ENCODE results near the gene ATF7IP.
A peak's percentile ranks its signal among the peaks of the same experiment; 100 is the strongest.

ATF7IP gene

DNA sequence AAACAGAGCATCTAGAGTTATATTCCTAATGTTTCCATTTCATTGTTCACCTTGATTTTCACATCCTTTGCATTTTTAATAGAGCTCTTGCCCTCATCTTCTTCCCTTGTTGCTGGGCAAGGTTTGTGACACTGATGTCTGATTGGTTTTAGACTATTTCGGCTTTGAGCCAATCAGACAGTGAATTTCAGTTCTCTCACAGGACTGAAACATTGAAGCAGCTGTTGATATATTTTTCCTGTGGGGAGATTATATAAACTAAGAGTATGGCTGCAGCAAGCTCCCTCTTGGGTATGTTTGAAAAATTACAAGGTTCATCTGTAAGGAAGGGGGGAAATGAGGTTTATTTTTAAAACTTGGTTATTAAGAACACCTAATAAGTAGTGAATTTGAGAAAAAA, 51.2 kb downstream of the ATF7IP start:
- Histone ChIP-seq H3K36me3 (no peaks in the 10 kb centered on the region), H3K4me3 (ENCODE audit: low read depth, low read length) (no peak overlapping the region), H3K9me3 (ENCODE audit: severe bottlenecking) (no peaks in the 10 kb centered on the region), H3K27me3 (ENCODE audit: insufficient read depth, low read depth, severe bottlenecking) (no peaks in the 10 kb centered on the region), H3K27ac (no peak overlapping the region)
- TF ChIP-seq, protein P1, sequence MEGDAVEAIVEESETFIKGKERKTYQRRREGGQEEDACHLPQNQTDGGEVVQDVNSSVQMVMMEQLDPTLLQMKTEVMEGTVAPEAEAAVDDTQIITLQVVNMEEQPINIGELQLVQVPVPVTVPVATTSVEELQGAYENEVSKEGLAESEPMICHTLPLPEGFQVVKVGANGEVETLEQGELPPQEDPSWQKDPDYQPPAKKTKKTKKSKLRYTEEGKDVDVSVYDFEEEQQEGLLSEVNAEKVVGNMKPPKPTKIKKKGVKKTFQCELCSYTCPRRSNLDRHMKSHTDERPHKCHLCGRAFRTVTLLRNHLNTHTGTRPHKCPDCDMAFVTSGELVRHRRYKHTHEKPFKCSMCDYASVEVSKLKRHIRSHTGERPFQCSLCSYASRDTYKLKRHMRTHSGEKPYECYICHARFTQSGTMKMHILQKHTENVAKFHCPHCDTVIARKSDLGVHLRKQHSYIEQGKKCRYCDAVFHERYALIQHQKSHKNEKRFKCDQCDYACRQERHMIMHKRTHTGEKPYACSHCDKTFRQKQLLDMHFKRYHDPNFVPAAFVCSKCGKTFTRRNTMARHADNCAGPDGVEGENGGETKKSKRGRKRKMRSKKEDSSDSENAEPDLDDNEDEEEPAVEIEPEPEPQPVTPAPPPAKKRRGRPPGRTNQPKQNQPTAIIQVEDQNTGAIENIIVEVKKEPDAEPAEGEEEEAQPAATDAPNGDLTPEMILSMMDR (IDR thresholded peaks at IDR 0.05; ENCODE audit: low read depth, low read length): no peak
- DNase-seq: peak; percentile 12

GRCh38 chr12:14417715-14418114, 52.2 kb downstream of the ATF7IP start:
- Histone ChIP-seq H3K36me3 (no peaks in the 10 kb centered on the region), H3K27ac (peak overlapping the region; percentile 47), H3K4me3 (ENCODE audit: low read depth, low read length) (no peak overlapping the region), H3K9me3 (ENCODE audit: severe bottlenecking) (no peaks in the 10 kb centered on the region), H3K27me3 (ENCODE audit: insufficient read depth, low read depth, severe bottlenecking) (no peaks in the 10 kb centered on the region)
- TF ChIP-seq, protein P1 (IDR thresholded peaks at IDR 0.05; ENCODE audit: low read depth, low read length): no peak
- peak; percentile 74 for DNase-seq

GRCh38 chr12:14418451-14418890, 53.0 kb downstream of the ATF7IP start:
- Histone ChIP-seq H3K27me3 (ENCODE audit: insufficient read depth, low read depth, severe bottlenecking) (no peaks in the 10 kb centered on the region), H3K9me3 (ENCODE audit: severe bottlenecking) (no peaks in the 10 kb centered on the region), H3K36me3 (no peaks in the 10 kb centered on the region), H3K27ac (no peak overlapping the region; the same call in 1 of the 2 replicates), H3K4me3 (ENCODE audit: low read depth, low read length) (no peak overlapping the region)
- no peak for DNase-seq
- TF ChIP-seq, protein P1 (IDR thresholded peaks at IDR 0.05; ENCODE audit: low read depth, low read length): no peak

GRCh38 chr12:14422516-14423230, 57.2 kb downstream of the ATF7IP start:
- Histone ChIP-seq H3K27ac (no peak overlapping the region), H3K36me3 (peaks cover 13% of the 10 kb centered on the region), H3K4me3 (ENCODE audit: low read depth, low read length) (no peak overlapping the region), H3K27me3 (ENCODE audit: insufficient read depth, low read depth, severe bottlenecking) (no peaks in the 10 kb centered on the region), H3K9me3 (ENCODE audit: severe bottlenecking) (no peaks in the 10 kb centered on the region)
- no peak for DNase-seq
- TF ChIP-seq, protein P1 (IDR thresholded peaks at IDR 0.05; ENCODE audit: low read depth, low read length): no peak

DNA sequence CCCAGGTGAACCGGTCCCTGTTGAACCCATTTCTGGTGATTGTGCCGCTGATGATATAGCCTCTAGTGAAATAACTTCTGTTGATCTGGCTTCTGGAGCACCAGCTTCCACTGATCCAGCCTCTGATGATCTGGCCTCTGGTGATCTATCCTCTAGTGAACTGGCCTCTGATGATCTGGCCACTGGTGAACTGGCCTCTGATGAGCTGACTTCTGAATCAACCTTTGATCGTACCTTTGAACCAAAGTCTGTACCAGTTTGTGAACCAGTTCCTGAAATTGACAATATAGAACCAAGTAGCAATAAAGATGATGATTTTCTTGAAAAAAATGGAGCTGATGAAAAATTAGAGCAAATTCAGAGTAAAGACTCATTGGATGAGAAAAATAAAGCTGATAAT, 59.1 kb downstream of the ATF7IP start:
- Histone ChIP-seq H3K9me3 (ENCODE audit: severe bottlenecking) (no peaks in the 10 kb centered on the region), H3K36me3 (peaks cover 17% of the 10 kb centered on the region), H3K27ac (no peak overlapping the region), H3K27me3 (ENCODE audit: insufficient read depth, low read depth, severe bottlenecking) (no peaks in the 10 kb centered on the region), H3K4me3 (ENCODE audit: low read depth, low read length) (no peak overlapping the region)
- DNase-seq: no peak
- TF ChIP-seq, protein P1 (IDR thresholded peaks at IDR 0.05; ENCODE audit: low read depth, low read length): no peak

DNA sequence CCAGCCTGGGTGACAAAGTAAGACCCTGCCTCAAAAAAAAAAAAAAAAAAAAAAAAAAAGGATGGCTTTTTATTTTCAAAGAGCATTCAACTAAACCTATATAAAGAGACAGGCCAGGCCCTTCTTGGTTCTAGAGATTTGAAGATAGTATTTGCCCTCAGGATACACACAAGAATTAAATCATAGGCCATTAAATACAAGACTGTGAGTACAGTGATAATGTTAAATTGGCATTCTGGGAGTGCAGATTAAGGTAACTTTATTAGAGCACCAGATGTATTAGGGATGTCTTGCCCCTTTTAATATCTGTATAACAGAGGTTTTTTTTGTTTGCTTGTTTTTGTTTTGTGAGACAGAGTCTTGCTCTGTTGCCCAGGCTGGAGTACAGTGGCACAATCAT, 61.3 kb downstream of the ATF7IP start:
- no peak for DNase-seq
- Histone ChIP-seq H3K36me3 (peaks cover 30% of the 10 kb centered on the region), H3K27me3 (ENCODE audit: insufficient read depth, low read depth, severe bottlenecking) (no peaks in the 10 kb centered on the region), H3K27ac (no peak overlapping the region), H3K4me3 (ENCODE audit: low read depth, low read length) (no peak overlapping the region), H3K9me3 (ENCODE audit: severe bottlenecking) (no peaks in the 10 kb centered on the region)
- TF ChIP-seq, protein P1 (IDR thresholded peaks at IDR 0.05; ENCODE audit: low read depth, low read length): no peak
